PFSK-1 (cell line): Measurements from ENCODE around the gene GUCD1.

Experiments used
- FOXP2 ChIP-seq: optimal IDR thresholded peaks from 2 replicates; pipeline ENCODE3; 2011; ENCODE audit warnings: borderline replicate concordance, control low read depth, inconsistent platforms; ENCODE audit not compliant: insufficient read depth; ENCODE audit errors: extremely low read length, extremely low read depth
- POLR2AphosphoS5 ChIP-seq: IDR thresholded peaks from 2 replicates; pipeline ENCODE4 v1.6.1; 2012; ENCODE audit warnings: low read depth, mild to moderate bottlenecking, control low read depth, low read length, moderate library complexity
- SIN3A ChIP-seq: IDR thresholded peaks from 2 replicates; pipeline ENCODE4 v1.6.1; 2012; ENCODE audit warnings: mild to moderate bottlenecking, low read length, moderate library complexity, borderline replicate concordance; ENCODE audit not compliant: insufficient read depth
- TAF1 ChIP-seq: IDR thresholded peaks from 2 replicates; pipeline ENCODE4 v1.6.1; 2012; ENCODE audit warnings: low read length, control low read depth, borderline replicate concordance; ENCODE audit not compliant: insufficient read depth
- TF ChIP-seq, protein P1 (sequence below), 2 experiments: IDR thresholded peaks; 2 replicates each; pipeline versions ENCODE4 v1.6.1 to v1.8.0; 2011 to 2012; ENCODE audit warnings: low read depth in 2 of 2, low read length in 2 of 2, control low read depth in 1 of 2, inconsistent platforms in 1 of 2, mild to moderate bottlenecking in 1 of 2, moderate library complexity in 1 of 2; ENCODE audit not compliant: insufficient read depth in 1 of 2

The GUCD1 gene

DNA sequence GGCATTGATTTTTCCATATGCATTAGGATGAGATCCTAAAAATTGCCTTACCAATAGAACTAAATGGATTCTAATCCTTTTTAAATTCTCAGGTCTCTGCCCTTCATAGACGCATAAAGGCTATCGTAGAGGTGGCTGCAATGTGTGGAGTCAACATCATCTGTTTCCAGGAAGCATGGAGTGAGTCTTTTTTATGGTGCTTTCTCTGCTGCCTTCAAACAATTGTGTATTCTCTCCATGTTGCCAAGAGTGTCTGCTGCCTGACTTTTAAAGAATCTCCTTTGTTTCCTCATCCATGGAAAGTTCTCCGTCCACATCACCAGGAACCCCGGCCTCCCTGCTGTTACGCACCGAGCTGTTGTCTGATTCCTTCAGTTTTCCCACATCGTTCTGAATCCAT, 52.9 kb downstream of the GUCD1 start:
- TF ChIP-seq, protein P1, sequence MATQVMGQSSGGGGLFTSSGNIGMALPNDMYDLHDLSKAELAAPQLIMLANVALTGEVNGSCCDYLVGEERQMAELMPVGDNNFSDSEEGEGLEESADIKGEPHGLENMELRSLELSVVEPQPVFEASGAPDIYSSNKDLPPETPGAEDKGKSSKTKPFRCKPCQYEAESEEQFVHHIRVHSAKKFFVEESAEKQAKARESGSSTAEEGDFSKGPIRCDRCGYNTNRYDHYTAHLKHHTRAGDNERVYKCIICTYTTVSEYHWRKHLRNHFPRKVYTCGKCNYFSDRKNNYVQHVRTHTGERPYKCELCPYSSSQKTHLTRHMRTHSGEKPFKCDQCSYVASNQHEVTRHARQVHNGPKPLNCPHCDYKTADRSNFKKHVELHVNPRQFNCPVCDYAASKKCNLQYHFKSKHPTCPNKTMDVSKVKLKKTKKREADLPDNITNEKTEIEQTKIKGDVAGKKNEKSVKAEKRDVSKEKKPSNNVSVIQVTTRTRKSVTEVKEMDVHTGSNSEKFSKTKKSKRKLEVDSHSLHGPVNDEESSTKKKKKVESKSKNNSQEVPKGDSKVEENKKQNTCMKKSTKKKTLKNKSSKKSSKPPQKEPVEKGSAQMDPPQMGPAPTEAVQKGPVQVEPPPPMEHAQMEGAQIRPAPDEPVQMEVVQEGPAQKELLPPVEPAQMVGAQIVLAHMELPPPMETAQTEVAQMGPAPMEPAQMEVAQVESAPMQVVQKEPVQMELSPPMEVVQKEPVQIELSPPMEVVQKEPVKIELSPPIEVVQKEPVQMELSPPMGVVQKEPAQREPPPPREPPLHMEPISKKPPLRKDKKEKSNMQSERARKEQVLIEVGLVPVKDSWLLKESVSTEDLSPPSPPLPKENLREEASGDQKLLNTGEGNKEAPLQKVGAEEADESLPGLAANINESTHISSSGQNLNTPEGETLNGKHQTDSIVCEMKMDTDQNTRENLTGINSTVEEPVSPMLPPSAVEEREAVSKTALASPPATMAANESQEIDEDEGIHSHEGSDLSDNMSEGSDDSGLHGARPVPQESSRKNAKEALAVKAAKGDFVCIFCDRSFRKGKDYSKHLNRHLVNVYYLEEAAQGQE (IDR thresholded peaks at IDR 0.05; ENCODE audit: insufficient read depth in 1 of 2, low read depth in 2 of 2, low read length in 2 of 2), result no peak
- no peak for TF ChIP-seq TAF1
- TF ChIP-seq SIN3A, result no peak
- TF ChIP-seq FOXP2, result no peak
- TF ChIP-seq POLR2AphosphoS5, result no peak

DNA sequence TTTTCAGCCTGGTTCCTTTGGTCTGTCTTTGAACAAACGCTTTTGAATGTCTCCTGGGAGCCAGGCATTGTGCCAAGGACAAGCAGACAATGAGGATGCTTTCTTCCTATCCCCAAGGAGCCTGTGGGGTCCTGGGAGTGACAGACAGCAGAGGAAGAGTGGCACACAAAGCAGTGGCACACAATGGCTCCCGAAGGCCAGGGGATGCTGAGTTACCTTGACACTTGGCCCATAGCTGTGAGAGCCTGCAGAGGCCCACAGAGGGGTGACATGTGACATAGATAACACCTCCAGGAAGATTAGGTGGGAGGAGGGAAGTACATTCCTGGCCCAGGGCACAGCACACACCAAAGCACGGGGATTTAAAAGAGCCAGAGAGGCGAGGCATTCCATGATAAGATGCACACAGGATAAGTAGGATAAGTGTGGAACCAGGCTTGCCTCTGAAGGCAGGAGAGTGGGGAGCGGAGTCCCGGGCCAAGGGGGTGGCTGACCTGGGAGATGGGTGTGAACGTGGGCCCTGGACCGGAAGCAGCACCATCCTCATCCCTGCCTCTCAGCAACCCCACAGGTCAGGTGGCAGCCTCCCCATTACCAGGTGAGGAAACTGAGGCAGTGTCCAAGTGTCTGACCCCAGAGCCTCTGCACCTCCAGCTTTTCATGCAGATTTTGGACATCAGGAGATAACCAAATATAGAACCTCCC, 53.5 kb downstream of the GUCD1 start:
- TF ChIP-seq TAF1 (no peak), POLR2AphosphoS5 (no peak), FOXP2 (no peak), SIN3A (no peak)
- TF ChIP-seq, protein P1 (IDR thresholded peaks at IDR 0.05; ENCODE audit: insufficient read depth in 1 of 2, low read depth in 2 of 2, low read length in 2 of 2), result no peak

DNA sequence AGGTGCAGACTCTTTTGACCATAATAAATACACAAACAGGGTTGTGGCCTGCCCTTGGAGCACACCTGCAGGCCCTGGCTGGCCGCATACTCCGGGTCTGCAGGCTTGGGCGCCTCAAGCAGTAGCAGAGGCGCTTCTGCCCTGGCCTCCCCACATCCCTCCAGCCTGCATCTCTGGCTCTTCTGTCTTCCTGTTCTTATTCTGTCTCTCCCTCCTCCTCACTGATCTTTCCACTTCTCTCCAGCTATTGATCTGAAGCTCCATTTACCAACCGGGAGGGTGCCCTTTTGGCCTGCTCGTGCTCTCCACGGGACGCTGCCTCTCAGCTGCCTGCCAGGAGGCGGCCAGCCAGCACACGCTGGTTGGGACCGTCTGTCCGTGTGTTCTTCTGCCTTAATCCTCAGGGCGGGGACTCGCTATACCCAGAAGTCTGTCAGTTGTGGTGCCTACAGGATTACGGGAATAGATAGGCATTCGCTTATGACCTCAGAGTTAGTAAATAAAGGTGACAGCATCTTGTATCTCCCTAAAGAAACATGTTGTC, 54.6 kb downstream of the GUCD1 start:
- TF ChIP-seq, protein P1 (IDR thresholded peaks at IDR 0.05; ENCODE audit: insufficient read depth in 1 of 2, low read depth in 2 of 2, low read length in 2 of 2), result no peak
- TF ChIP-seq POLR2AphosphoS5 (no peak), FOXP2 (no peak), SIN3A (no peak), TAF1 (no peak)

DNA sequence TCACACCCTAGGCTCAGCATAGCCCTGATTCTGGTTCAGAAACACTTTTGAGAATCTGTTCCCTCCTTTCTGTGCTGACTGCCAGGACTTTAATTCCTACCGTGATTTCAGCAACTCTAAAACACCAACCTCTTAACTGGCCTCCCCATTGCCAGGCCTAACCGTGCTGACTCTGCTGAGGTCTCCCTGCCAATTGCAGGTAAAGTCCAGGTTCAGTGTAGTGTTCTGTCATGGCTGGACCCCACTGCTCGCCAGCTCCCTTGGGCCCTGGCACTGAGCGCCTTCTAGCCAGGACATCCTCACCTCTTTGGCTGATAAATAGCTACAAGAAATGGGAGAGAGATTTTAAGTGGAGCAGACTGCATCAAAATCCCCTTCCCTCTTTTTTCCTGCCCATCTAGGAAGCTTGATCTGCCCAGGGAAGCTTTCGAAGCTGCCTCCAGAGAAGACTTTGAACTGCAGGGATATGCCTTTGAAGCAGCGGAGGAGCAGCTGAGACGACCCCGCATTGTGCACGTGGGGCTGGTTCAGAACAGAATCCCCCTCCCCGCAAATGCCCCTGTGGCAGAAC, 55.1 kb downstream of the GUCD1 start:
- no peak for TF ChIP-seq POLR2AphosphoS5
- no peak for TF ChIP-seq FOXP2
- TF ChIP-seq SIN3A, result no peak
- TF ChIP-seq, protein P1 (IDR thresholded peaks at IDR 0.05; ENCODE audit: insufficient read depth in 1 of 2, low read depth in 2 of 2, low read length in 2 of 2), result no peak
- no peak for TF ChIP-seq TAF1

DNA sequence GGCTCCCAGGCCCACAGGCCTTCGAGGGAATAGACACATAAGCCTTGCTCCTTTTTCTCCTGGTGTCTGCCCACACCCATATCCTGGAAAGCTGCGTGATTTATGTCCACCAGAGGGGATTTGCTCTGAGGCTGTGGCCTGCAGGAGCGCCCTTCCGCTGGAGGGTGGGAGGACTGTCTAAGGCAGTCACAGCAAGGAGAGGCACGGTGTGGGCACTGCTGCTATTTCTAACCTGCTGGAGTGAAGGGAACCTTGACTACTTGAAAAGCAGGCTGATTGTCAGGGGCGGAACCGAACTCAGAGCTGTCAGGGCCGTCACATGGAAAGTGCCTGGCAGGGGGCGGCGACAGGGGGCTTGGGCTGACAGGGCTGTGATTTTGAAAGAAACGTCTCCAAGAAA, 56.1 kb downstream of the GUCD1 start:
- TF ChIP-seq TAF1 (no peak), FOXP2 (no peak), SIN3A (no peak), POLR2AphosphoS5 (no peak)
- TF ChIP-seq, protein P1 (IDR thresholded peaks at IDR 0.05; ENCODE audit: insufficient read depth in 1 of 2, low read depth in 2 of 2, low read length in 2 of 2), result no peak
